Measurements from ENCODE around the gene PCNX3.
"Not testable (repeated sequence)": the region's sequence is repeated elsewhere in the genome, so short reads cannot be mapped to it uniquely, and the experiment has no call there.

The PCNX3 gene

DNA sequence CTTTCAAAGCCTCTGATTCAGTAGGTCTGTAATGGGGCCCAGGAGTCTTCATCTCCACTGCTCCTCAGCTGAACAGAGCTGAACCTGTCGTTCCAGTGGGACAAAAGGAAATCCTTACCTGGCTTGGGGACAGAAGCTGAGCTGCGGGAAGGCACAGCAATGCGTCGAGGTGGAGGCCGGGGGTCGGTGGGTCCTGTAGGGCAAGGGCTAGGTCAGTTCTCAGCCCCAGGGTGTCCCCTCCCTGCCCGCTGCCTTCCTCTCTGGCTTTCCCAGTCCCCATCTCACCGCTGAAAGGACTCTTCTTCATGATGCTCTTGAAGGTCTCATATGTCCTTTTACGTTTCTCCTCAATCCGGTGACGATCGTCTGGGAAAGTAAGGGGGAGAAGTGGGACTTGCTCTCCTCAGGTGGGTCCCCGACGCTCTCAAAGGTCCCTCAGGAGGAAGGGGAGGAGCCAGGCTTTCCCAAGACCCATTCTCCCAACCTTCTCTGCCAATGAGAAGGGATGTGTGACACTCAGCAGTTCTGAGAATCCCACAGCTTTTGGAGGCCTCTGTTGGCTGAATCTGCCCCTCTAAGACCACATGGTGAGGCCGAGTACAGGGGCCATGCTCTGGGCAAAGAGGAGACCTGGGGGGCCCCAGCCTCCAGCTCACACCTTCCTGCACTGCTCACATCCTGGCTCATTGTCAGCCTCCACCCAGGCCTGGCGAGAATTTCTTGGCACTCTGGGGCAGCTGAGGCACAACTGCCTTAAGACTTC, 40.2 kb downstream of the PCNX3 start:
- DNase-seq (ENCODE audit: low read depth) = no peak

DNA sequence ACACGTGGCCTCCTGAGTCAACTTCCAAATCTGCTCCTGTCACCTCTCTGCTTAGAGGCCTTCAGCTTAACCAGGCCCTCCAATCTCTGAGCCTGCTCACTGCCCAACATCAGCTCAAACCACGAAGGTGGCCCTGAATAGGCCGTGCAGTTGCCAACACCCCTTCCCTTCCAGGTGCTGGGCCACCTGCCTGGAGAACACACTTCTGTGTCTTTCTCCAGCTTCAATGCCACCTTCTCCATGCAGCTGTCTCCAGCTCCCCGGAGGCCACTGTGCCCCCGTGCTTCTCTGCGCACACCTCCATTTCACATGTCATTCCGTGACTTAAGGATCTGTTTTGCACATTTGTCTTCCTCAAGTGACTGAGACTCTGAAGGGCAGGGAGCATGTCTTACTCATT, 41.9 kb downstream of the PCNX3 start:
- no peak for DNase-seq (ENCODE audit: low read depth)

DNA sequence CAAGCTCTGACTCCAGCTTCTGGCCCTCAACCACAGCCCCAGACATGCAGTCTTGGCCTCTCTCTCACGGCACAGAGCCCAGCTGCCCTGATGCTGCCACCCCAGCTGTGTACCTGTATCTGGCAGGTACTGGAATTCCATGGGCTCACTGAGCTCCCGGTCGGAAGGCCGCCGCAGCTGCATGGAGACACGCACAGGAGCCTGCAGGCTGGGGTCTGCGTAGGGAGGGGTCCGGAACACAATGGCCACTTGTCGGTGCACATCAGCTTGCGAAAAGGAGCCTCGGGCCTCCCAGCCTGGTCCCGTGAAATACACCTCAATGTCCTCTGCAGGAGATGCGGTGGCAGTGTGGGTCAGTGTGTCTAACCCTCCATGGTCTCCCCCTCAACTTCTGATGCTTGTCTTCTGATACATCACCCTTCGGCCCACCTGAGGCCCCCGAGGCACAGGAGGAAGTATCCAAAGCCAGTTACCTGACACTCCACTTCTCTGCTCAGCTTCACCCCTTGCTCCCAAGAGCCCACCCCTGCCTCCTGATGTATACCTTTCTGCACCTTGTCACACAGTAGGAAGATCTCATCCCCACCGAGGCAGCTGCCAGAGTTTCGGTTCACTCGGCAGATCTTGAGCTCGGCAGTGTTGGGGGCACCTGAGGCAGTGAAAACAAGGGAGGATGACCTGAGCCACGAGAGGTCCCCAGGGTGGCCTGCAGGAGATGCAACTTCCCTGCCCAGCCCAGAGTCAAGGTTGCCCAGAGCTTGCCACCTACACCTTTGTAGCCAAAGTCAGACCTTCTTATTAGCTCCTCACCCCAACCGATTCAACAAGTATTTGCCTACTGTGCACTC, 42.8 kb downstream of the PCNX3 start:
- no peak for DNase-seq (ENCODE audit: low read depth)

DNA sequence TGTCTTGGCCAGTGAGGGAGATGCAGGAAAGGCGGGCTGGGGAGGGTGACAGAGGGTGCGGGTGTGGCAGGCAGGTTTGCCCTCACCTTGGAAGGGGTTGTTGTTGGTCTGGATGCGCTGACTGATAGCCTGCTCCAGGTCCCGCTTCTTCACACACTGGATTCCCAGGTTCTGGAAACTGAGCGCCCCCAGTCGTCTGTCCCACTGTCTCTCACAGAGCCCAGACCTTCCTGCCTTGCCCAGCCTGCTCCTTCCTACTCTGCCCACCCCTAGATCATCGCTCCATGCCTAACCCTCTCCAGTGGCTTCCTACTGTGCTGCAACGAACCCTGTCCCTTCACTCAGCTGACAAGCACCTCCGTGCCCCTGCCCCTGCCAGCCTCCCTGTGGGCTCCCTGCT, 44.5 kb downstream of the PCNX3 start:
- no peak for DNase-seq (ENCODE audit: low read depth)

GRCh38 chr11:65660908-65661307, 45.3 kb downstream of the PCNX3 start:
- DNase-seq (ENCODE audit: low read depth) = not testable (repeated sequence)

DNA sequence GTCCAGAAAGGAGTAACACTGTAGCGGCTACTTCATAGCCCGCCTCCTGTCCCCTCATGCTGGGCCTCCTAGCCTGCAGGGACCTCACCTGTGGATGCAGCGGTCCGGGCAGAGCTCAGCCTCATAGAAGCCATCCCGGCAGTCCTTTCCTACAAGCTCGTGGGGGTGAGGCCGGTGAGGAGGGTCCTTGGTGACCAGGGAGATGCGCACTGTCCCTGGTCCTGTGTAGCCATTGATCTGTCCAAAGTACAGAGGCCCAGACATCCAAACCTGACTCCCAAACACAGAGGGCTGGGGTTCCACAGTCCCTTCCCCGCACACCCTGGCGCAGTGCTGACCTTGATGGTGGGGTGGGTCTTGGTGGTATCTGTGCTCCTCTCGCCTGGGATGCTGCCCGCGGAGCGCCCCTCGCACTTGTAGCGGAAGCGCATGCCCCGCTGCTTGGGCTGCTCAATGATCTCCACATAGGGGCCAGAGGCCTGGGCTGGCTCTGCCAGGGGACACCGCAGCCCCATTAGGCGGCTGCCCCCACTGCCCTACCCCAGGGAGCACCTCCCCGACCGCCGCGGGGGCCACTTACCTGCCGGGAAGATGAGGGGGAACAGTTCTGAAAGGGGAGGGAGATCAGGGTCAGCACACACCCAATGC, 46.1 kb downstream of the PCNX3 start:
- no peak for DNase-seq (ENCODE audit: low read depth)

GRCh38 chr11:65662247-65662798, 46.7 kb downstream of the PCNX3 start:
- DNase-seq (ENCODE audit: low read depth) = no peak

DNA sequence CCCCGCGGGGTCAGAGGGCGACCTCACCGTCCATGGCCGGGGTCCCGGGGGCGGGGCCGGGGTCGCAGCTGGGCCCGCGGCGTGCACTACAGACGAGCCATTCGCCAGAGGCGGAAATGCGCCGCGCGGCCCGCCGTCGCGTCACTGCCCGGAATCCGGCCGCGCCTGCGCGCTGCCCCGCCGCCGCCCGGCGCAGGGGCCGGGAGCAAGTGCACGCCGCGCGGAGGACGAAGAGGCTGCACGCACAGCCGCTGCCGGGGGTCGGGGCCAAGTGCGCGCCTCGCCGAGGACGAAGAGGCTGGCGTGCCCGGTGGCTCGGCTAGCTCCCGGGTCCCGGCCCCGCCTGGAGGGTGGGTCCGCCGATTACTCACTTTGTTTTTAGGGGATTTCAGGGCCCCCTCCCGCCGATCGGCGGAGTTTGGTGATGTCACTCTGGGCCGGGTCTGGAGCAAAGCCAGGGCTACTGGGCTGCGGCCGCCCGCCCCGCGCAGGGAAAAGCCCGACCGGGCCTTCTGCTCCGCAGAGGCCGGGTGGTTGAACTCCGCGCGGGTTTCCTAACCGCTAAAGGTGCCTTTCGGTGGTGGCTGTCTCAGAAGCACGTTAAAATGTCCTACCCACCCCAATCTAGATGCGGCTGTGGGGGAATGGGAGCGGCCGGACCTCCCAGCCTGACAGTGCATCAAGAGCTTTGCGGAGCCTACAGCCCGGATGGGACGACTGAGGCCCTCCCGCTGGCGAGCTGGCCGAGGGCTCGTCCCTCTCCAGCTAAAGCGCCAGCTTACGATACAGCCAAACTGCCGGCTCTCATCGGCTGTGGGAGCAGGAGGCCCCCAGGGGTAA, 47.4 kb downstream of the PCNX3 start, which contains the start of gene RELA:
Gene RELA, minus strand, starts transcription at position 118 of the 840 bp plus-strand sequence. Its CDS starts 84 bp downstream, at position 34.
- DNase-seq (ENCODE audit: low read depth) = peak; percentile 85

GRCh38 chr11:65663639-65664200, 48.1 kb downstream of the PCNX3 start:
- DNase-seq (ENCODE audit: low read depth) = no peak

DNA sequence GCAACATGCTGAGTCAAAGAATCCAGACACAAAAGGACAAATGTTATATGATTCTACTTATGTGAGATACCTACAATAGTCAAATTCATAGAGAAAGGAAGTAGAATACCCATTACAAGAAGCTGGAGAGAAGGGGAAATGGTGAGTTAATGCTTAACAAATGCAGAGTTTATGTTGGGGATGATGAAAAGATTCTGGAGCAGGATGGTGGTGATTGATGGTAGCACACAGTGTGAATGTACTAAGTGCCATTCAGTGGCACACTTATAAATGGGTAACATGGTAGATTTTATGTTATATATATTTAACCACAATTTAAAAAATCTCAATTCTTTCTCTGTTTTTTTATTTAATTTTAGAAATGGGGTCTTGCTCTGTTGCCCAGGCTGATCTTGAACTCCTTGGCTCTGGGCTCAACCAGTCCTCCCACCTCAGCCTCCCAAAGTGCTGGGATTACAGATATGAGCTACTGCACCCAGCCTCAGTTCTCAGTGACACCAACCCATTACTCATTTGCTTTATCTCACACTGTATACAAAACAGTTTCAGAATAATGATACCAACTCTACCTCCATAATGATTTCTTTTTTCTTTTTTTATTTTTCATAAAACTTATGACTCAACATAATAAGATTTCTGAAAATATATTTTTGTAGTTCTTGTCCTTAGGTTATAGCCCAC, 56.7 kb downstream of the PCNX3 start:
- DNase-seq (ENCODE audit: low read depth) = no peak

- DNase-seq (ENCODE audit: low read depth) = no peak
Measured at GRCh38 chr11:65672982-65673381, 57.4 kb downstream of the PCNX3 start.

DNA sequence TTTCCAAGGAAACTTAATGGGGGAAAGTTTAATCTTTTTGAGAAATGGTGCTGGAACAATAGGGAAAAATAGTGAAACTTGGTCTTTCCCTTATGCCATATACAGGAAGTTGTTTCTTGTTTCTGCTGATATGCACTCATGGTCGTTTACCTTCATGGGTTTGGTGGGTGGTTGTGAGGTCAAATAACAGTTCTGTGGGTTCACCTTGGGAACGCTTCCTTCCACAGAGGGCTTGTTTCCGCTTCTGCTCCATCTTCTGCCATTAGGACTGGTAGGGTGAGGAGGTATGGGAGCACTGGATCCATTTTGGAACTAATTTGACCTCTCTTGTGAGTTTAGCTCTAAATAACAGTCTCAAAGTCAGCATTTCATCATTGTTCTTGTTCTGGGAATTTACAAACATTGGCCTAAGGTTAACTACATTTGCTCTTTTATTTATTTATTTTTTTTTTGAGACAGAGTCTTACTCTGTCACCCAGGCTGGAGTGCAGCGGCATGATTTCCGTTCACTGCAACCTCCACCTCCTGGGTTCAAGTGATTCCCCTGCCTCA, 64.7 kb downstream of the PCNX3 start:
- no peak for DNase-seq (ENCODE audit: low read depth)

GRCh38 chr11:65683480-65683879, 67.9 kb downstream of the PCNX3 start:
- DNase-seq (ENCODE audit: low read depth) = not testable (repeated sequence)

DNA sequence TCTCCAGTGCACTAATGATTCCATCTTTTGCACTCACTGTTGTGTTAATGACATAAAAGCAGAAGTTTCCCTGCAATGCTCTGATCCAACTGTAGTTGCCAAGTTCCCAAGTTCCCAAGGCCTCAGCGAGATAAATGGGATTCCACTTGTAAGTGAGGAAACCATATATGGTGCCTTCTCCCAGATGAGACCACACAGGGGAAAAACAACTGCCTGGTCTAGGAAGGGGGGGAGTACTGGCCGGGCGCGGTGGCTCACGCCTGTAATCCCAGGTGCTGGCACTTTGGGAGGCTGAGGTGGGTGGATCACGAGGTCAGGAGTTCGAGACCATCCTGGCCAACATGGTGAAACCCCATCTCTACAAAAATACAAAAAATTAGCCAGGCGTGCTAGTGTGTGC, 70.4 kb downstream of the PCNX3 start:
- no peak for DNase-seq (ENCODE audit: low read depth)
